ENCODE results near the gene CDK11B.
"Not testable (repeated sequence)": the region's sequence is repeated elsewhere in the genome, so short reads cannot be mapped to it uniquely, and the experiment has no call there.

GRCh38 chr1:1595341-1595740, 63.5 kb downstream of the CDK11B start:
- not testable (repeated sequence) for TF ChIP-seq CTCF (IDR thresholded peaks at IDR 0.05; ENCODE audit: insufficient read depth, low read length); REST (IDR thresholded peaks at IDR 0.05; ENCODE audit: insufficient replicate concordance, low read depth); POLR2AphosphoS5 (IDR thresholded peaks at IDR 0.05; ENCODE audit: low read depth)

Data from HL-60 (cell line).